H9 (cell line): Measurements from ENCODE around the gene NEAT1. TPM values are rescaled to one million over a fixed set of nuclear protein-coding genes. Genes with fewer than 3 reads are reported as not detected.

Source experiments
- DNase-seq: peaks from one replicate; pipeline ENCODE4 v3.0.0-alpha.2; 2017
- H2AFZ ChIP-seq: one replicate; pipeline ENCODE4 v1.6.1; 2013; ENCODE audit warnings: mild to moderate bottlenecking, low read length, control low read depth, moderate library complexity
- H2AK5ac ChIP-seq: 2 replicates; pipeline ENCODE4 v1.6.1; 2013; ENCODE audit warnings: low read length, control low read depth, mixed read lengths; ENCODE audit not compliant: insufficient read length
- H2BK120ac ChIP-seq: one replicate; pipeline ENCODE4 v1.6.1; 2013; ENCODE audit warnings: low read depth, mild to moderate bottlenecking, low read length, control low read depth, inconsistent platforms; ENCODE audit not compliant: poor library complexity, severe bottlenecking
- H2BK12ac ChIP-seq: 2 replicates; pipeline ENCODE4 v1.6.1; 2013; ENCODE audit warnings: low read length, control low read depth, mixed read lengths, low read depth; ENCODE audit not compliant: insufficient read length
- H2BK15ac ChIP-seq: 2 replicates; pipeline ENCODE4 v1.6.1; 2013; ENCODE audit warnings: low read depth, low read length, control low read depth
- H2BK20ac ChIP-seq: one replicate; pipeline ENCODE4 v1.6.1; 2013; ENCODE audit warnings: low read depth, mild to moderate bottlenecking, low read length, control low read depth, inconsistent platforms; ENCODE audit not compliant: poor library complexity, severe bottlenecking
- H2BK5ac ChIP-seq: 2 replicates; pipeline ENCODE4 v1.6.1; 2013; ENCODE audit warnings: low read length, control low read depth, mixed read lengths; ENCODE audit not compliant: insufficient read length
- H3K14ac ChIP-seq: 2 replicates; pipeline ENCODE4 v1.6.1; 2013; ENCODE audit warnings: low read length, control low read depth; ENCODE audit not compliant: insufficient read depth
- H3K18ac ChIP-seq: 2 replicates; pipeline ENCODE4 v1.6.1; 2013; ENCODE audit warnings: low read depth, mild to moderate bottlenecking, mixed read lengths, low read length, control low read depth; ENCODE audit not compliant: insufficient read length
- H3K23ac ChIP-seq: 2 replicates; pipeline ENCODE4 v1.6.1; 2013; ENCODE audit warnings: low read length, control low read depth, mixed read lengths, low read depth; ENCODE audit not compliant: insufficient read length
- H3K23me2 ChIP-seq: 2 replicates; pipeline ENCODE4 v1.6.1; 2013; ENCODE audit warnings: low read depth, mild to moderate bottlenecking, mixed read lengths, low read length, control low read depth; ENCODE audit not compliant: insufficient read length, poor library complexity, severe bottlenecking
- H3K27ac ChIP-seq: 2 replicates; pipeline ENCODE4 v1.5.1; 2013; ENCODE audit warnings: low read length, control low read depth, mixed read lengths, low read depth; ENCODE audit not compliant: insufficient read length
- H3K27me3 ChIP-seq: 2 replicates; pipeline ENCODE4 v1.6.1; 2013; ENCODE audit warnings: low read length, control low read depth, inconsistent platforms; ENCODE audit not compliant: insufficient read depth
- H3K4ac ChIP-seq: 2 replicates; pipeline ENCODE4 v1.6.1; 2013; ENCODE audit warnings: low read depth, mild to moderate bottlenecking, control low read depth, inconsistent platforms, low read length, moderate library complexity
- H3K4me1 ChIP-seq: 2 replicates; pipeline ENCODE4 v1.6.1; 2013; ENCODE audit warnings: low read length, control low read depth, inconsistent platforms; ENCODE audit not compliant: insufficient read depth
- H3K4me2 ChIP-seq: 2 replicates; pipeline ENCODE4 v1.6.1; 2013; ENCODE audit warnings: low read length, control low read depth, mixed read lengths; ENCODE audit not compliant: insufficient read length, insufficient read depth
- H3K56ac ChIP-seq: 2 replicates; pipeline ENCODE4 v1.6.1; 2013; ENCODE audit warnings: low read depth, mild to moderate bottlenecking, mixed read lengths, low read length, control low read depth; ENCODE audit not compliant: insufficient read length
- H3K79me1 ChIP-seq: 2 replicates; pipeline ENCODE4 v1.6.1; 2013; ENCODE audit warnings: low read depth, mild to moderate bottlenecking, moderate library complexity, low read length, control low read depth, inconsistent platforms; ENCODE audit not compliant: insufficient read depth, poor library complexity, severe bottlenecking
- H3K79me2 ChIP-seq: 2 replicates; pipeline ENCODE4 v1.6.1; 2013; ENCODE audit warnings: low read length, control low read depth, inconsistent platforms; ENCODE audit not compliant: insufficient read depth
- H3K9ac ChIP-seq: 2 replicates; pipeline ENCODE4 v1.6.1; 2013; ENCODE audit warnings: low read length, control low read depth, mixed read lengths; ENCODE audit not compliant: insufficient read length; ENCODE audit errors: extremely low read depth
- H3K9me3 ChIP-seq: one replicate; pipeline ENCODE4 v1.6.1; 2013; ENCODE audit warnings: low read depth, low read length, inconsistent platforms; ENCODE audit not compliant: control insufficient read depth
- H3T11ph ChIP-seq: one replicate; pipeline ENCODE4 v1.6.1; 2013; ENCODE audit warnings: mild to moderate bottlenecking, low read length, control low read depth, inconsistent platforms
- H4K20me1 ChIP-seq: one replicate; pipeline ENCODE4 v1.6.1; 2013; ENCODE audit not compliant: control insufficient read depth, insufficient read length, insufficient read depth
- H4K5ac ChIP-seq: 2 replicates; pipeline ENCODE4 v1.6.1; 2013; ENCODE audit warnings: low read depth, mild to moderate bottlenecking, mixed read lengths, low read length, control low read depth; ENCODE audit not compliant: insufficient read length
- H4K8ac ChIP-seq: replicated peaks from 2 replicates; pipeline ENCODE4 v1.6.1; 2013; ENCODE audit warnings: low read length, control low read depth, mixed read lengths, low read depth; ENCODE audit not compliant: insufficient read length
- H4K91ac ChIP-seq: 2 replicates; pipeline ENCODE4 v1.6.1; 2013; ENCODE audit warnings: low read depth, mild to moderate bottlenecking, moderate library complexity, mixed read lengths, low read length, control low read depth; ENCODE audit not compliant: insufficient read length
- H3K27ac Mint-ChIP-seq, 3 experiments: 2 replicates in 2 of 3; 3 replicates in 1 of 3; pipeline ENCODE4 v1.8.0; 2020 to 2021; ENCODE audit warnings: mixed read lengths in 3 of 3, mild to moderate bottlenecking in 1 of 3, moderate library complexity in 1 of 3
- H3K27me3 Mint-ChIP-seq: 2 replicates; pipeline ENCODE4 v1.8.0; 2021; ENCODE audit warnings: low read depth, mild to moderate bottlenecking, moderate library complexity, mixed read lengths
- H3K36me3 Mint-ChIP-seq, 3 experiments: 2 replicates in 2 of 3; 3 replicates in 1 of 3; pipeline ENCODE4 v1.8.0; 2020 to 2021; ENCODE audit warnings: low read depth in 3 of 3, mixed read lengths in 3 of 3; ENCODE audit not compliant: insufficient read depth in 1 of 3
- H3K4me1 Mint-ChIP-seq, 2 experiments: 2 replicates each; pipeline ENCODE4 v1.8.0; 2020; ENCODE audit warnings: mixed read lengths in 2 of 2
- H3K4me3 Mint-ChIP-seq, 2 experiments: 2 replicates in 1 of 2; 3 replicates in 1 of 2; pipeline ENCODE4 v1.8.0; 2020 to 2021; ENCODE audit warnings: mild to moderate bottlenecking in 2 of 2, mixed read lengths in 2 of 2, moderate library complexity in 1 of 2
- H3K9me3 Mint-ChIP-seq, 2 experiments: 2 replicates in 1 of 2; 3 replicates in 1 of 2; pipeline ENCODE4 v1.8.0; 2020; ENCODE audit warnings: mild to moderate bottlenecking in 2 of 2, mixed read lengths in 2 of 2, moderate library complexity in 1 of 2
- WGBS: extraction: QIAGEN DNeasy Blood & Tissue Kit; methylation state at CpG from one replicate; pipeline ENCODE4 v1.1.7; 2013; ENCODE audit warnings: missing lambda C conversion rate, low lambda C conversion rate, mixed read lengths; ENCODE audit not compliant: insufficient read length; ENCODE audit errors: extremely low coverage; 5-methylcytosine and 5-hydroxymethylcytosine counted together
- total RNA-seq: library from RNA; stranded (reverse); gene quantifications from 2 replicates; pipeline ENCODE4 v1.2.1, GENCODE V29; 2021
- TF ChIP-seq, protein P1 (sequence below): fragments of 200-600 bp; sonication (generic); conservative IDR thresholded peaks from 3 replicates; pipeline ENCODE4 v1.8.0; 2021; ENCODE audit warnings: antibody characterized with exemption, mild to moderate bottlenecking

Gene NEAT1
- total RNA-seq, 1 experiment from 2014 or later: 12.7 TPM

DNA sequence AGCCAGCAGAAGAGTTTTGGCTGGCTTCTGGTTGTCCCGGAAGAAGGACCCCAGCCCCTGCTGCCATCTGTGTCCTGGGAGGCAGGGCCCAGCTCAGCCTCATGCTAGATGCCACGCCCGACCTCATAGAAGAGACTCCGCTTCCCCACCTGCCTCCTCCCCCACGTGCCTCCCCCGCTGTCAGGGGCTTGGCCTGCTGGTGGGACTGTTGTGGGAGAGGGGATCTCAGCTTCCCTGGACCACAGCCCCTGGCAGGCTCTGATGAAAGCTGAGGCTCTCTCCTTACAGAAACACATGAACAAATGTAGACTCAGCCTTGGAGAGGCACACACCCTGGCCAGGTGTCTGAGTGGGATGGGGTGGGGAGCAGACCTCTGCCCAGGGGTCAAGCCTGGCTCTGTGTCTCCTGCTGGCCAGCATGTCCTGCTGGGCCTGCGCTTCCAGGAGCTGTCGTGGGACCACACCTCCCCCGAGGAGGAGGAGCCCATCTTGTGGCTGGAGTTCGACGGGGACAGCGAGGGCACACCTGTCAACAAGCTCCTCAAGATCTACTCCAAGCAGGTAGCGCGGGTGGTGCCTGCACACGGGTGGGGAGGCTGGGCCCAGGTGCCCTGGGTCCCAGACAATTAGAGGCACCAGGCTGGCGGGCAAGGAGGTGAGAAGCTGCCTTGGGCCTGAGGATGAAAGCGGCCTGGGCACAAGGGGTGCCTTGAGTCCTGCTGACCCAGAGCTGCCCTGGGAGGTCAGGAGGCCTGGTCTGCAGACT lies 22.1 kb upstream of the NEAT1 start:
- Histone ChIP-seq H3K27me3 (no peaks in the 10 kb centered on the region), H2AFZ (no peak overlapping the region), H3K4ac (no peak overlapping the region), H4K5ac (no peak overlapping the region), H3K4me2 (no peak overlapping the region), H3K18ac (no peak overlapping the region), H3K79me1 (no peaks in the 10 kb centered on the region), H3K79me2 (no peaks in the 10 kb centered on the region), H4K20me1 (no peaks in the 10 kb centered on the region), H2AK5ac (no peak overlapping the region), H3K9me3 (no peaks in the 10 kb centered on the region), H2BK5ac (no peak overlapping the region), H3K23me2 (no peaks in the 10 kb centered on the region), H3K9ac (no peak overlapping the region), H3K23ac (no peak overlapping the region), H3K27ac (no peak overlapping the region), H4K91ac (no peak overlapping the region), H3K4me1 (no peaks in the 10 kb centered on the region), H2BK15ac (no peak overlapping the region), H4K8ac (no peak overlapping the region), H3K56ac (no peak overlapping the region), H2BK120ac (no peak overlapping the region), H3K14ac (no peak overlapping the region), H2BK12ac (no peak overlapping the region), H2BK20ac (no peak overlapping the region), H3T11ph (no peak overlapping the region)
- no peak for DNase-seq
- no CpG with 5 or more reads among the region's 17 CpGs for WGBS
- Mint-ChIP-seq H3K4me3 (no peak overlapping the region; a peak in 1 of 5 replicates), H3K27me3 (no peaks in the 10 kb centered on the region), H3K4me1 (peaks cover 0 to 17% of the 10 kb centered on the region in 2 experiments; a peak in 3 of 4 replicates), H3K36me3 (peaks cover 3 to 44% (median 36%) of the 10 kb centered on the region in 3 experiments; a peak in 6 of 7 replicates), H3K27ac (peak overlapping the region in 1 of 3 experiments; percentile 80; a peak in 1 of 7 replicates), H3K9me3 (no peaks in the 10 kb centered on the region)
- TF ChIP-seq, protein P1, sequence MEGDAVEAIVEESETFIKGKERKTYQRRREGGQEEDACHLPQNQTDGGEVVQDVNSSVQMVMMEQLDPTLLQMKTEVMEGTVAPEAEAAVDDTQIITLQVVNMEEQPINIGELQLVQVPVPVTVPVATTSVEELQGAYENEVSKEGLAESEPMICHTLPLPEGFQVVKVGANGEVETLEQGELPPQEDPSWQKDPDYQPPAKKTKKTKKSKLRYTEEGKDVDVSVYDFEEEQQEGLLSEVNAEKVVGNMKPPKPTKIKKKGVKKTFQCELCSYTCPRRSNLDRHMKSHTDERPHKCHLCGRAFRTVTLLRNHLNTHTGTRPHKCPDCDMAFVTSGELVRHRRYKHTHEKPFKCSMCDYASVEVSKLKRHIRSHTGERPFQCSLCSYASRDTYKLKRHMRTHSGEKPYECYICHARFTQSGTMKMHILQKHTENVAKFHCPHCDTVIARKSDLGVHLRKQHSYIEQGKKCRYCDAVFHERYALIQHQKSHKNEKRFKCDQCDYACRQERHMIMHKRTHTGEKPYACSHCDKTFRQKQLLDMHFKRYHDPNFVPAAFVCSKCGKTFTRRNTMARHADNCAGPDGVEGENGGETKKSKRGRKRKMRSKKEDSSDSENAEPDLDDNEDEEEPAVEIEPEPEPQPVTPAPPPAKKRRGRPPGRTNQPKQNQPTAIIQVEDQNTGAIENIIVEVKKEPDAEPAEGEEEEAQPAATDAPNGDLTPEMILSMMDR: no peak
